ENCODE results near the gene DIPK1A.

GRCh38 chr1:92882819-92883218 lies 78.4 kb downstream of the DIPK1A start:
- TF ChIP-seq CTCF (IDR thresholded peaks at IDR 0.05) (no peak), KDM1A (IDR thresholded peaks at IDR 0.05; ENCODE audit: low read depth) (no peak)
